NCI-H2196 (cell line): Measurements from ENCODE around the gene CACNA1I.

Experiments used
- DNase-seq: peaks from one replicate; lab custom pipeline; 2025; ENCODE audit not compliant: unreplicated experiment; lab: John Stamatoyannopoulos, UW

Gene CACNA1I

GRCh38 chr22:39621826-39622225 is 51.3 kb downstream of the CACNA1I start:
- no peak for DNase-seq

GRCh38 chr22:39622881-39623367 is 52.4 kb downstream of the CACNA1I start:
- DNase-seq, result no peak

GRCh38 chr22:39623603-39624500 is 53.3 kb downstream of the CACNA1I start:
- DNase-seq, result no peak

GRCh38 chr22:39624501-39624821 is 53.9 kb downstream of the CACNA1I start:
- no peak for DNase-seq

- DNase-seq, result no peak
These were observed 55.3 kb downstream of the CACNA1I start for GRCh38 chr22:39625569-39626537.

GRCh38 chr22:39627208-39627607 is 56.7 kb downstream of the CACNA1I start:
- DNase-seq, result no peak

GRCh38 chr22:39627865-39628562 is 57.5 kb downstream of the CACNA1I start:
- no peak for DNase-seq

GRCh38 chr22:39628563-39629080 is 58.1 kb downstream of the CACNA1I start:
- no peak for DNase-seq

- DNase-seq, result no peak
These were observed 59.3 kb downstream of the CACNA1I start for GRCh38 chr22:39629851-39630250.

GRCh38 chr22:39630721-39631120 is 60.2 kb downstream of the CACNA1I start:
- no peak for DNase-seq

- DNase-seq, result no peak
These were observed 61.1 kb downstream of the CACNA1I start for GRCh38 chr22:39631381-39632286.

GRCh38 chr22:39634530-39635405 is 64.2 kb downstream of the CACNA1I start:
- DNase-seq, result peak; percentile 40

- DNase-seq, result no peak
These were observed 65.2 kb downstream of the CACNA1I start for GRCh38 chr22:39635719-39636118.

GRCh38 chr22:39638958-39639357 is 68.4 kb downstream of the CACNA1I start:
- DNase-seq, result no peak

GRCh38 chr22:39641660-39642310 is 71.2 kb downstream of the CACNA1I start:
- DNase-seq, result no peak

- no peak for DNase-seq
These were observed 72.9 kb downstream of the CACNA1I start for GRCh38 chr22:39643311-39644083.

GRCh38 chr22:39645532-39645931 is 75.0 kb downstream of the CACNA1I start:
- DNase-seq, result no peak
